K562 (cell line): ENCODE data around the gene NCAPG2. TPM values are rescaled to one million over a fixed set of nuclear protein-coding genes. Genes with fewer than 3 reads are reported as not detected.

Experiments used
- ATAC-seq: fragments of 200-7000 bp; cut with Tn5 transposase; 3 replicates; pipeline ENCODE4 v1.9.1; 2020; ENCODE audit warnings: moderate library complexity
- BruUV-seq: library from RNA; stranded (reverse); fragments of 400-500 nt; replicated peaks from 2 replicates; lab custom pipeline; 2021; lab: Mats Ljungman, UMichigan
- CTCF ChIA-PET: fragments of 300-600 bp; formaldehyde crosslinking; extraction: SDS; loops from one replicate; lab custom pipeline; 2021; ENCODE audit warnings: low intra/inter-chr PET ratio; lab: Yijun Ruan, JAX
- POLR2A ChIA-PET: fragments of 300-600, 350-650 bp; sonication (Branson Sonifier 250); formaldehyde crosslinking; extraction: SDS; loops from one replicate; lab custom pipeline; 2021; ENCODE audit warnings: antibody characterized with exemption, inconsistent platforms; lab: Yijun Ruan, JAX
- DNase-seq, 4 experiments: peaks; one replicate each; pipeline versions ENCODE4 v3.0.0 to v3.0.0-alpha.2; 2011 to 2018; ENCODE audit warnings: low spot score in 3 of 4, mixed read lengths in 3 of 4; ENCODE audit errors: extremely low read depth in 1 of 4
- FAIRE-seq: peaks from 2 replicates; lab custom pipeline; 2011; peaks lifted over from hg19 to GRCh38; lab: Jason Lieb, UNC
- H2AFZ ChIP-seq: 2 replicates; pipeline ENCODE4 v1.6.0; 2011; ENCODE audit warnings: low read depth, low read length, control low read depth, inconsistent platforms
- H3K27ac ChIP-seq: fragments of 200-600 bp; 3 replicates; pipeline ENCODE4 v1.8.0; 2011; ENCODE audit warnings: low read depth, mild to moderate bottlenecking, control low read depth, inconsistent platforms, low read length, moderate library complexity, mixed read lengths; ENCODE audit errors: extremely low read depth
- H3K27me3 ChIP-seq, 2 experiments: fragments of 300-600 bp in 1 of 2; 2 replicates in 1 of 2; 3 replicates in 1 of 2; pipeline versions ENCODE4 v1.6.0 to v1.8.0; 2011; ENCODE audit warnings: inconsistent platforms in 2 of 2, low read length in 2 of 2, mild to moderate bottlenecking in 1 of 2, mixed read lengths in 1 of 2, moderate library complexity in 1 of 2; ENCODE audit not compliant: control insufficient read depth in 2 of 2, insufficient read depth in 2 of 2
- H3K36me3 ChIP-seq: fragments of 300-600 bp; 3 replicates; pipeline ENCODE4 v1.8.0; 2011; ENCODE audit warnings: mild to moderate bottlenecking, low read length, inconsistent platforms; ENCODE audit not compliant: control insufficient read depth, insufficient read depth
- H3K4me1 ChIP-seq, 2 experiments: fragments of 200-600 bp in 1 of 2; replicated peaks in 1 of 2; 2 replicates in 1 of 2; 3 replicates in 1 of 2; pipeline versions ENCODE4 v1.5.1 to v1.8.0; 2011; ENCODE audit warnings: inconsistent platforms in 2 of 2, low read length in 2 of 2, mild to moderate bottlenecking in 1 of 2, mixed read lengths in 1 of 2, moderate library complexity in 1 of 2; ENCODE audit not compliant: control insufficient read depth in 2 of 2, insufficient read depth in 2 of 2
- H3K4me2 ChIP-seq: 2 replicates; pipeline ENCODE4 v1.6.1; 2011; ENCODE audit warnings: low read length, control low read depth, inconsistent platforms, mixed read lengths; ENCODE audit not compliant: insufficient read depth
- H3K4me3 ChIP-seq: fragments of 200-600 bp; sonication (generic), shearing (Covaris generic); 2 replicates; pipeline ENCODE4 v1.5.1; 2016; ENCODE audit warnings: control low read depth, inconsistent platforms
- H3K79me2 ChIP-seq: fragments of 200-600 bp; 3 replicates; pipeline ENCODE4 v1.8.0; 2011; ENCODE audit warnings: low read length, inconsistent platforms; ENCODE audit not compliant: control insufficient read depth, insufficient read depth
- H3K9ac ChIP-seq, 2 experiments: 2 replicates each; pipeline versions ENCODE4 v1.6.0 to v1.6.1; 2011; ENCODE audit warnings: low read depth in 2 of 2, low read length in 2 of 2, control low read depth in 1 of 2, inconsistent platforms in 1 of 2, mild to moderate bottlenecking in 1 of 2, mixed read lengths in 1 of 2; ENCODE audit not compliant: insufficient read depth in 1 of 2
- H3K9me1 ChIP-seq: one replicate; pipeline ENCODE4 v1.6.0; 2011; ENCODE audit warnings: inconsistent platforms, mild to moderate bottlenecking, low read length, moderate library complexity; ENCODE audit not compliant: control insufficient read depth, insufficient read depth
- H3K9me3 ChIP-seq: replicated peaks from 2 replicates; pipeline ENCODE4 v1.5.1; 2011; ENCODE audit warnings: low read depth, low read length, inconsistent platforms; ENCODE audit not compliant: control insufficient read depth, insufficient read depth
- H4K20me1 ChIP-seq: replicated peaks from 2 replicates; pipeline ENCODE4 v1.6.1; 2011; ENCODE audit warnings: low read length, inconsistent platforms, mixed read lengths; ENCODE audit not compliant: control insufficient read depth, insufficient read depth
- ATF4 ChIP-seq: fragments of 450-650 bp; formaldehyde crosslinking; IDR thresholded peaks from 2 replicates; pipeline ENCODE4 v1.4.0; 2022; ENCODE audit warnings: mild to moderate bottlenecking, moderate library complexity
- DNMT1 ChIP-seq: fragments of 450-650 bp; IDR thresholded peaks from 2 replicates; pipeline ENCODE4 v1.6.1; 2016; ENCODE audit warnings: antibody characterized with exemption, mild to moderate bottlenecking
- GATA2 ChIP-seq: sonication (generic); formaldehyde crosslinking; IDR thresholded peaks from 2 replicates; pipeline ENCODE4 v1.4.0; 2020; ENCODE audit warnings: mild to moderate bottlenecking, missing genetic modification reagents
- HDAC3 ChIP-seq: fragments of 450-650 bp; IDR thresholded peaks from 2 replicates; pipeline ENCODE4 v1.6.1; 2018; ENCODE audit warnings: borderline replicate concordance, mild to moderate bottlenecking, moderate library complexity; ENCODE audit not compliant: partially characterized antibody
- KDM1A ChIP-seq, 2 experiments: fragments of 450-650 bp; IDR thresholded peaks; 2 replicates each; pipeline ENCODE4 v1.6.1; 2016; ENCODE audit warnings: mild to moderate bottlenecking in 2 of 2
- MLLT1 ChIP-seq, 2 experiments: fragments of 450-650 bp; IDR thresholded peaks; 2 replicates each; pipeline ENCODE4 v1.6.1; 2016
- NR2F6 ChIP-seq: fragments of 450-650 bp; formaldehyde crosslinking; IDR thresholded peaks from 2 replicates; pipeline ENCODE4 v1.4.0; 2020; ENCODE audit warnings: mild to moderate bottlenecking
- RBM39 ChIP-seq: fragments of 200-400 bp; formaldehyde crosslinking; optimal IDR thresholded peaks from 2 replicates; pipeline ENCODE3; 2018; ENCODE audit warnings: low read depth, low read length
- SMARCC2 ChIP-seq: fragments of 450-650 bp; IDR thresholded peaks from 2 replicates; pipeline ENCODE4 v1.6.1; 2017; ENCODE audit warnings: antibody characterized with exemption, moderate library complexity, mild to moderate bottlenecking, low read depth
- TAF7 ChIP-seq: fragments of 450-650 bp; IDR thresholded peaks from 2 replicates; pipeline ENCODE4 v1.6.1; 2016; ENCODE audit warnings: missing genetic modification characterization, missing compliant biosample characterization
- TAF9B ChIP-seq: fragments of 450-650 bp; IDR thresholded peaks from 2 replicates; pipeline ENCODE4 v1.6.1; 2018; ENCODE audit warnings: mild to moderate bottlenecking; ENCODE audit not compliant: partially characterized antibody
- XRCC3 ChIP-seq: fragments of 450-650 bp; IDR thresholded peaks from 2 replicates; pipeline ENCODE4 v1.6.1; 2017; ENCODE audit warnings: mild to moderate bottlenecking, moderate library complexity
- ZNF232 ChIP-seq: sonication (generic); formaldehyde crosslinking; IDR thresholded peaks from 2 replicates; pipeline ENCODE4 v1.8.0; 2022; ENCODE audit warnings: mild to moderate bottlenecking, missing genetic modification reagents
- ZNF41 ChIP-seq: fragments of 250-450 bp; sonication (Bioruptor Pico); conservative IDR thresholded peaks from 2 replicates; pipeline ENCODE4 v1.4.0; 2020; ENCODE audit warnings: mild to moderate bottlenecking
- WGBS: fragments of 100-300 bp; shearing (Covaris generic); methylation state at CpG from one replicate; pipeline ENCODE4 v1.1.6; 2016; ENCODE audit warnings: low coverage, mixed read lengths; ENCODE audit not compliant: insufficient coverage; ENCODE audit errors: missing lambda C conversion rate; 5-methylcytosine and 5-hydroxymethylcytosine counted together
- in situ Hi-C: fragments of 300-500 bp; cut with MboI; formaldehyde crosslinking; loops from 4 replicates; pipeline ENCODE4 v1.15.0; 2018; ENCODE audit warnings: inconsistent platforms, mixed read lengths
- intact Hi-C: fragments of 100-400 bp; cut with micrococcal nuclease; formaldehyde crosslinking; loops from 2 replicates; pipeline ENCODE4 v1.14.2; 2022
- polyA plus RNA-seq, 8 experiments: library from polyadenylated mRNA; depleted of rRNA in 4 of 8; stranded (reverse) in 5 of 8; unstranded in 3 of 8; fragments of >200 nt; fragmentation: Nextera tagmentation in 2 of 8; fragmentation: Illumina TruSeq in 1 of 8; extraction: Ambion mirVana in 2 of 8; extraction: Trizol in 1 of 8; gene quantifications; 2 replicates each; pipeline versions ENCODE4 v1.2.1 to v1.2.3, GENCODE V29; 2011 to 2014; ENCODE audit warnings: inconsistent platforms in 1 of 8, missing spikeins in 1 of 8
- total RNA-seq, 7 experiments: library from RNA; depleted of rRNA in 6 of 7; stranded (reverse); fragments of >200 nt in 6 of 7; fragmentation: Illumina TruSeq in 2 of 7; extraction: Trizol in 2 of 7; gene quantifications; 2 replicates each; pipeline versions ENCODE4 v1.2.1 to v1.2.3, GENCODE V29; 2011 to 2021; ENCODE audit warnings: low replicate concordance in 1 of 7

Gene NCAPG2
- total and polyA plus RNA-seq, 9 of the 15 experiments (the other 6 are each of a cell fraction or from before 2014, with no cell fraction given), result 21.5 to 127 (median 86.1) TPM

- POLR2A ChIA-PET, result interaction anchor here (0.7 to 1.7 kb wide), 3 partner anchors 10 to 117 kb away, joined by 3 to 5 read pairs (median 3); no protein-coding TSS in a partner anchor
- CTCF ChIA-PET, result no interaction called here
- Histone ChIP-seq H3K4me3 (no peak overlapping the region), H3K9me3 (no peaks in the 10 kb centered on the region), H4K20me1 (no peaks in the 10 kb centered on the region), H3K36me3 (peaks cover 93% of the 10 kb centered on the region), H3K27me3 (no peaks in the 10 kb centered on the region), H2AFZ (no peak overlapping the region), H3K79me2 (no peaks in the 10 kb centered on the region), H3K4me1 (no peaks in the 10 kb centered on the region), H3K4me2 (no peak overlapping the region), H3K27ac (no peak overlapping the region), H3K9ac (no peak overlapping the region), H3K9me1 (no peaks in the 10 kb centered on the region)
- DNase-seq (no peak), ATAC-seq (no peak), FAIRE-seq (peak; percentile 72)
- in situ Hi-C loops (no loop called here), intact Hi-C loops (no loop called here)
- no peak for TF ChIP-seq TAF9B
- no peak for TF ChIP-seq HDAC3
- no peak for TF ChIP-seq SMARCC2
- TF ChIP-seq ZNF41 (CRISPR knock-in tag), result no peak
- no peak for TF ChIP-seq TAF7 (tag)
- no peak for TF ChIP-seq KDM1A (IDR thresholded peaks at IDR 0.05)
- no peak for TF ChIP-seq GATA2 (CRISPR knock-in tag)
- no peak for TF ChIP-seq MLLT1 (IDR thresholded peaks at IDR 0.05)
- TF ChIP-seq DNMT1, result no peak
- no peak for TF ChIP-seq ATF4 (CRISPR knock-in tag)
- TF ChIP-seq ZNF232 (CRISPR knock-in tag), result no peak
- no peak for TF ChIP-seq NR2F6 (CRISPR knock-in tag)
- no peak for TF ChIP-seq RBM39
- TF ChIP-seq XRCC3, result no peak
- BruUV-seq, result TSS peak; percentile 4
- 58% methylated on average over 7 of the region's 7 CpGs for WGBS
Measured at GRCh38 chr7:158676171-158676840, 28.3 kb downstream of the NCAPG2 start.
